ENCODE data around the gene ARHGAP19. TPM values are rescaled to one million over a fixed set of nuclear protein-coding genes. Genes with fewer than 3 reads are reported as not detected.

The ARHGAP19 gene
- total RNA-seq, 2 experiments from 2014 or later, result 53.2 to 54.2 TPM

DNA sequence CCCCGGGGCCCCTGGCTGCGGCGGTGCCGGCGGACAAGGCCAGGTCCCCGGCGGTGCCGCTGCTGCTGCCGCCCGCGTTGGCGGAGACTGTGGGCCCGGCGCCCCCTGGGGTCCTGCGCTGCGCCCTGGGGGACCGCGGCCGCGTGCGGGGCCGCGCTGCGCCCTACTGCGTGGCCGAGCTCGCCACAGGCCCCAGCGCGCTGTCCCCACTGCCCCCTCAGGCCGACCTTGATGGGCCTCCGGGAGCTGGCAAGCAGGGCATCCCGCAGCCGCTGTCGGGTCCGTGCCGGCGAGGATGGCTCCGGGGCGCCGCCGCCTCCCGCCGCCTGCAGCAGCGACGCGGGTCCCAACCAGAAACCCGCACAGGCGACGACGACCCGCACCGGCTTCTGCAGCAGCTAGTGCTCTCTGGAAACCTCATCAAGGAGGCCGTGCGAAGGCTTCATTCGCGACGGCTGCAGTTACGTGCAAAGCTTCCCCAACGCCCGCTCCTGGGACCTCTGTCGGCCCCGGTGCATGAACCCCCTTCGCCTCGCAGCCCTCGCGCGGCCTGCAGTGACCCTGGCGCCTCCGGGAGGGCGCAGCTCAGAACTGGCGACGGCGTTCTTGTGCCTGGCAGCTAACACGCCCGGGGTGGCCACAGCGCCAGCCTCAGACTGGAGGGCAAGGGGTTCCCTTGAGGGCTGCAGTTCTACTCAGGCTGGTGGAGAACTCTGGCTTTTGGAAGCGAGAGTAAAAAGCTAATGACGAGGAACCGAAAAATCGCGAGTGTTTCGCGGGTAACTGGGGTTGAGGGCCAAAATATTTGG is 27.4 kb upstream of the ARHGAP19 start:
- ChIA-PET CTCF (interaction anchor here (0.8 to 2.0 kb wide), 6 partner anchors 13 to 247 kb away, joined by 3 to 21 read pairs (median 4); partner anchors contain the start of genes ARHGAP19, FRAT2 and RRP12), POLR2A (interaction anchor here (0.7 to 3.1 kb wide), 7 partner anchors 9 to 108 kb away, joined by 3 to 29 read pairs (median 5); partner anchors contain the start of genes FRAT2 and RRP12)
- DNase-seq, result peak; percentile 75
- intact Hi-C loops (cut with micrococcal nuclease), result loop anchor here (1.0 kb wide), 2 partner anchors 14 to 28 kb away; partner anchors contain the start of genes ARHGAP19 and FRAT2
- H3K4me1 Mint-ChIP-seq (ENCODE audit: low read depth), result peaks cover 24% of the 10 kb centered on the region
- peak overlapping the region; percentile 81 for H3K4me3 Mint-ChIP-seq
- no peaks in the 10 kb centered on the region for H3K36me3 Mint-ChIP-seq
- peaks cover 6% of the 10 kb centered on the region for H3K27me3 Mint-ChIP-seq
- peak overlapping the region; percentile 69 for H3K27ac Mint-ChIP-seq
- H3K9me3 Mint-ChIP-seq, result no peaks in the 10 kb centered on the region

DNA sequence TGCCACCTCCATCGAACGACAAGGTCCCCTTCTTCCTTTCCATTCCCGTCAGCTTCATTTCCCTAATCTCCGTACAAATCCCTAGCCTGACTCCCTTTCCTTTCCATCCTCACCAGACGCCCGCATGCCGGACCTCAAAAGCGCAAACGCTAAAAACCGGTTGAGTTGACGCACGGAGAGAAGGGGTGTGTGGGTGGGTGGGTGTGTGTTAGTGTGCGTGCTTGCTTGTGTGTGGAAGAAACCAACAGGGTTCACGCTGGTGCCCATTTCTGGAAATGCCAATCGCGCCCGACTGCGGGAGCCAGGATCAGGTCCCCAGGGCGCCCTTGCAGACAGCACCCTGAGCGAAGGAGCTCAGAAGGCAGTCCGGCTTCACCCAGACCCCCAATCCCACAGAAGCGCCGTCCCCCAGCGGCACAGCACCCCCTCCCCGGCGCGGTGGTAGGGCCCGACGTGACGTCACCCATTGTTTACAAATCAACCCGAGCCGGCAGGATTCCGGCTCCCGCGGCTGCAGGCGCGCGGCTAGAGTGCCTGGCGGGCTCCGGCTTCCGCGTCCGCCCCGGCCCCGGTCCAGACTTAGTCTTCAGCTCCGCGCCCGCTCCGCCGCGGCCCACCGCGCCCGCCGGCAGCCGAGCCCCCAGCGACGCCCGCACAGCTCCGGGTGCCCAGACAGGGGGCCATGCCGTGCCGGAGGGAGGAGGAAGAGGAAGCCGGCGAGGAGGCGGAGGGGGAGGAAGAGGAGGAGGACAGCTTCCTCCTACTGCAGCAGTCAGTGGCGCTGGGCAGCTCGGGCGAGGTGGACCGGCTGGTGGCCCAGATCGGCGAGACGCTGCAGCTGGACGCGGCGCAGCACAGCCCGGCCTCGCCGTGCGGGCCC is 26.6 kb upstream of the ARHGAP19 start, which contains the start of gene FRAT1:
FRAT1 (plus strand) TSS at position 500 of the 880 bp plus-strand sequence; CDS start at position 683, 183 bp downstream.
- H3K9me3 Mint-ChIP-seq, result no peaks in the 10 kb centered on the region
- POLR2A ChIA-PET, result interaction anchor here (0.7 to 3.1 kb wide), 7 partner anchors 9 to 220 kb away, joined by 3 to 29 read pairs (median 4); partner anchors contain the start of genes FRAT2 and RRP12
- H3K36me3 Mint-ChIP-seq, result no peaks in the 10 kb centered on the region
- intact Hi-C loops (cut with micrococcal nuclease), result loop anchor here (1.0 kb wide), 2 partner anchors 15 to 27 kb away; partner anchors contain the start of genes ARHGAP19 and FRAT2
- peak within 1 kb of the TSS; percentile 83 for H3K4me3 Mint-ChIP-seq
- peak; percentile 90 for DNase-seq
- peaks cover 24% of the 10 kb centered on the region for H3K4me1 Mint-ChIP-seq (ENCODE audit: low read depth)
- peak within 1 kb of the TSS; percentile 97 for H3K27ac Mint-ChIP-seq
- peaks cover 6% of the 10 kb centered on the region for H3K27me3 Mint-ChIP-seq
- CTCF ChIA-PET, result interaction anchor here (0.8 to 2.0 kb wide), 5 partner anchors 14 to 247 kb away, joined by 3 to 21 read pairs (median 5); partner anchors contain the start of genes ARHGAP19, FRAT2 and RRP12

DNA sequence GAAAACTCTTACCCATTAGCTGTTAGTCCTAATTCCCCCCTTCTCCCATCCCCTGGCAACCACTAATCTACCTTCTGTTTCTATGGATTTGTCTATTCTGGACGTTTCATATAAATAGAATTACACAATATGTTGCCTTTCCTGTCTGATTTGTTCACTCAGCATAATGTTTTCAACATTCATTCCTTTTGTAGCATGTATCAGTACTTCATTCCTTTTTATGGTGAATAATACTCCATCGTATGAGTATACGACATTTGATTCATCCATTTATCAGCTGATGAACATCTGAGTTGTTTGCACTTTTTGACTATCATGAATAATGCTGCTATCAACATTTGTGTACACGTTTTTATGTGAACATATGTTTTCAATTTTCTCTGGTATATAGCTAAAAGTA is 22.2 kb upstream of the ARHGAP19 start:
- Mint-ChIP-seq H3K27me3 (peaks cover 2% of the 10 kb centered on the region), H3K36me3 (no peaks in the 10 kb centered on the region), H3K27ac (no peak overlapping the region), H3K9me3 (no peaks in the 10 kb centered on the region), H3K4me3 (no peak overlapping the region), H3K4me1 (ENCODE audit: low read depth) (peaks cover 4% of the 10 kb centered on the region)
- ChIA-PET POLR2A (no interaction called here), CTCF (interaction anchor here (0.8 kb wide), 1 partner anchor 36 kb away, joined by 3 read pairs; no protein-coding TSS in a partner anchor)
- no peak for DNase-seq
- intact Hi-C loops (cut with micrococcal nuclease), result no loop called here

DNA sequence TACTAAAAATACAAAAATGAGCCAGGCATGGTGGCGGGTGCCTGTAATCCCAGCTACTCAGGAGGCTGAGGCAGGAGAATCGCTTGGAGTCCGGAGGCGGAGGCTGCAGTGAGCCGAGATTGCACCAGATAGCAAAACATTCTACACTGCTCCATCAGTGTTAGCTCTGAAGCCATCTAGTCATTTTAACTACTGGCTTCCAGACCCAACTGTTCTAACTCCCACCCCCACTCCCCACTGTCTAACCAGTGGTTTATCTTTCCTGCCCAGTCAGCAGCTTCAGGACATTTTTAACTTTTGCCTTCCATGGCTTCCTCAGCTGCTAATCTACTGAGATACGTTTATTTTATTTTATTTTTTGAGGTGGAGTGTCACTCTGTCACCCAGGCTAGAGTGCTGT is 20.5 kb upstream of the ARHGAP19 start:
- no peak for DNase-seq
- intact Hi-C loops (cut with micrococcal nuclease), result no loop called here
- no peaks in the 10 kb centered on the region for H3K36me3 Mint-ChIP-seq
- no peaks in the 10 kb centered on the region for H3K4me1 Mint-ChIP-seq (ENCODE audit: low read depth)
- no peaks in the 10 kb centered on the region for H3K27me3 Mint-ChIP-seq
- no peaks in the 10 kb centered on the region for H3K9me3 Mint-ChIP-seq
- no peak overlapping the region for H3K27ac Mint-ChIP-seq
- ChIA-PET POLR2A (interaction anchor here (0.6 kb wide), 1 partner anchor 38 kb away, joined by 5 read pairs; no protein-coding TSS in a partner anchor), CTCF (interaction anchor here (0.9 kb wide), 1 partner anchor 34 kb away, joined by 3 read pairs; no protein-coding TSS in a partner anchor)
- H3K4me3 Mint-ChIP-seq, result no peak overlapping the region

DNA sequence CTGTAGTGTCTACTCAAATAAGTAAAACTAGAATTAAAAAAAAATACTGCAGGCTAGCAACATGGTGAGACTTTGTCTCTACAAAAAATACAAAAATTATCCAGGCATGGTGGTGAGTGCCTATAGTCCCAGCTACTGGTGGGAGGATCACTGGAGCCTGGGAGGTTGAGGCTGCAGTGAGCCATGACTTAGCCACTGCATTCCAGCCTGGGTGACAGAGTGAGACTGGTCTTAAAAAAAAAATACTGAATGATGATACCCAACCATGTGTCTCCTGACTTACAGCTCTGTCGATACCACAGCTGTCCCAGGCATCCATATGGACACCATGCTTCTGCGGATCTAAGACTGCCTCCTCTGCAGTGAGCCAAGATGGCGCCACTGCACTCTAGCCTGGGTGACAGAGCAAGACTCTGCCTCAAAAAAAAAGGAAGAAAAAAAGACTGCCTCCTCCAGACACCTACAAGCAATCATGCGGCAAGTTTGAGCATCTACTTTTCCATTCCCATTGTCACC is 18.7 kb upstream of the ARHGAP19 start:
- POLR2A ChIA-PET, result no interaction called here
- Mint-ChIP-seq H3K27me3 (no peaks in the 10 kb centered on the region), H3K9me3 (no peaks in the 10 kb centered on the region), H3K4me1 (ENCODE audit: low read depth) (no peaks in the 10 kb centered on the region), H3K4me3 (no peak overlapping the region), H3K27ac (no peak overlapping the region), H3K36me3 (no peaks in the 10 kb centered on the region)
- intact Hi-C loops (cut with micrococcal nuclease), result no loop called here
- CTCF ChIA-PET, result no interaction called here
- no peak for DNase-seq

DNA sequence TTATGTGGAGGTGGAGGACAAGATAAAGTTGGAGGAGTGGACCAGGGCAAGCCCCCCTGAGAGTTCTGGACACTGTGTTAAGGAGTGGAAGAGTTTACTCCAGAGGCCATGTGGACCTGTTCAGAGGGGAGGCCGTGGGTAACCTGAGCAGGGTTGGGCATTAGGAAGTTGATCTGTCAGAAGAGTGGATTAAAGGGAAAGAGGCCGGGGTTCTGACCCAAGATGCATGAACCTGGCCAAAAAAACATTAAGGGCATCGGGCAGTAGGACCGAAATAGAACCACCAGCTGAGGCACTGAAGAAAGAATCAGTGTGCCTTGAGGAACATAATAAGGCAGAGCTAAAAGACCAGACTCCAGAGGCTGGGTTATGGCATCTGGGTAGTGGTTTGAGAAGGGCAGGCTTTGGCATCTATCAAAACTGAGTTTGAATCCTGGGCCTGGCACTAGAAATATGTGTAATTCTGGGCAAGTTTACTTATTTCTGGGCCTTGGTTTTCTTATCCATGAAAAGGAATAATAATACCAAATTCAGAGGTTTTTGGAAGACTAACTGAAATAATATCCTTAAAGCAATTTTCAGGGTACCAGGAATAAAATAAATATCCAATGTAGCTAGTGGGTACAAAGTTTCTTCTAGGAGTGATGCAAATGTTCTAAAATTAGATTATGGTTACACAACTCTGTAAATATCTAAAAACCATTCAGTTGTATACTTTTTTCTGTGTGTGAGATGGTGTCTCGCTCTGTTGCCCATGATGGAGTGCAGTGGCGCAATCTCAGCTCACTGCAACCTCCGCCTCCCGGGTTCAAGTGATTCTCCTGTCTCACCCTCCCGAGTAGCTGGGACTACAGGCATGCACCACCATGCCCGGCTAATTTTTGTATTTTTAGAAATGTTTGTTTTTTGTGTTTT is 15.7 kb upstream of the ARHGAP19 start:
- Mint-ChIP-seq H3K27ac (no peak overlapping the region), H3K4me1 (ENCODE audit: low read depth) (no peaks in the 10 kb centered on the region), H3K27me3 (no peaks in the 10 kb centered on the region), H3K9me3 (no peaks in the 10 kb centered on the region), H3K4me3 (no peak overlapping the region), H3K36me3 (no peaks in the 10 kb centered on the region)
- POLR2A ChIA-PET, result no interaction called here
- intact Hi-C loops (cut with micrococcal nuclease), result no loop called here
- CTCF ChIA-PET, result interaction anchor here (0.7 to 1.7 kb wide), 2 partner anchors 29 to 235 kb away, joined by 3 to 6 read pairs; no protein-coding TSS in a partner anchor
- no peak for DNase-seq

DNA sequence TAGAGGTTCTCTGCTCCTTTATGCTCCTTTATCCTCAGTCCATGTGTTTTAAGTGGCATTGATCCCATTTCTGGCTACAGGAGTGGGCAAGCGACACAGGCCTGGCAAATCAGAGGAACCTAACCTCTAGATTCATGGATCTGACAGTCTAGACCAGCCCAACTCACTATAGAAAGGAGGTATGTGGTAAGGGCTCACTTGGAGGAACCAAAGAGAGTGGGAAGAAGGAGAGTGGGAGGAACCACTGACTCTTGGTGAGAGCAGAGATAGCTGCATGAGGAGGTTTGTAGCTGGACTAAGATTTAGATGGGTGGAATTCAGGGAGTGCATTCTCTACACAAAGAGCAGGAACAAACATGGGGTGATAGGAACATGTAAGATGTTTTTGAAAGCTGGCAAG is 15.0 kb upstream of the ARHGAP19 start:
- H3K4me3 Mint-ChIP-seq, result no peak overlapping the region
- no peak for DNase-seq
- no peak overlapping the region for H3K27ac Mint-ChIP-seq
- H3K36me3 Mint-ChIP-seq, result no peaks in the 10 kb centered on the region
- intact Hi-C loops (cut with micrococcal nuclease), result no loop called here
- H3K9me3 Mint-ChIP-seq, result no peaks in the 10 kb centered on the region
- ChIA-PET CTCF (interaction anchor here (1.7 kb wide), 1 partner anchor 29 kb away, joined by 6 read pairs; no protein-coding TSS in a partner anchor), POLR2A (no interaction called here)
- H3K4me1 Mint-ChIP-seq (ENCODE audit: low read depth), result no peaks in the 10 kb centered on the region
- H3K27me3 Mint-ChIP-seq, result no peaks in the 10 kb centered on the region

DNA sequence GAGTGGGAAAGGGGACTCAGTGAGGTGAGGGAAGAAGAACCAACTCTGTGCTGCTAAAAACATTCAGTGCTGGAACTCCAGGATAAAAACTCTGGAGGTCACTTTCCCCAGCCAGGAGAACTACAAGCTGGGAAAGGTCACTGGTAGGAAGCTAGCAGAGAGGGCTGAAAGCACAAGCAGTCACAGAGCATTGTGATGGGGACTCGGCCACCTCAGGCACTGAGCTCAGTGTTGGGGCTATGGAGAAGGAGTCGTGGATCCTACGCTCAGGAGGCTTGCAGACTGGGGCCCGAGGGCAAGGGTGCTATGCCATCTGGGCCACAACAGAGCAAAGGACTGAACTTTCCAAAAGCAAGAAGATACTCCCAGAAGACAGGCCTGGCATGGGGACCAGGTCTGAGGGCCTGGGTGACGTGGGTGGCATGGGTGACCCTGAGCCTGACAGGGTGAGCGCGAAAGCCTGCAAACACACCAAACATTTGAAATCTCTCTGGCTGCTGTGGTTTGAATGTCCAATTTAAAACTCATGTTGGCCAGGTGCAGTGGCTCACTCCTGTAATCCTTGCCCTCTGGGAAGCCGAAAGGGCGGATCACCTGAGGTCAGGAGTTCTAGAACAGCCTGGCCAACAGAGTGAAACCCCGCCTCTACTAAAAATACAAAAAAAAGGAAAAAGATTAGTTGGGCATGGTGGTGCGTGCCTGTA is 9.8 kb upstream of the ARHGAP19 start:
- CTCF ChIA-PET, result no interaction called here
- intact Hi-C loops (cut with micrococcal nuclease), result no loop called here
- peaks cover 1% of the 10 kb centered on the region for H3K27me3 Mint-ChIP-seq
- POLR2A ChIA-PET, result no interaction called here
- no peaks in the 10 kb centered on the region for H3K9me3 Mint-ChIP-seq
- no peaks in the 10 kb centered on the region for H3K4me1 Mint-ChIP-seq (ENCODE audit: low read depth)
- DNase-seq, result no peak
- no peak overlapping the region for H3K4me3 Mint-ChIP-seq
- H3K36me3 Mint-ChIP-seq, result no peaks in the 10 kb centered on the region
- H3K27ac Mint-ChIP-seq, result no peak overlapping the region

DNA sequence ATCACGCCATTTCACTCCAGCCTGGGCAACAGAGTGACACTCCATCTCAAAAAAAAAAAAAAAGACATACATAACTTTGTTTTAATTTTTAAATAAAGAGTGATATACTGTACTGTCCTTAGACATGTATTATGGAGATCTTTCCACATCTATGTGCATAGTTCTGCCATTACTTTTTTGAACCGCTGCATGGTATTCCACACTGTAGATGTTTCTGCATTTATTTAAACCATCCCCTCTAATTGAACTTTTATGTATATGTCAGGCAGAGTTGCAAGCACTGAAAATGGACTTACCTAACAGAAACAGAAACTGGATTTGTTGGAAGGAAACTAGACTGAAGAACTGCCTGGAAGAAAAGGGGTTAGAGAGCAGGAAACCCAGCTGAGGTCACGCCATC is 8.5 kb upstream of the ARHGAP19 start:
- Mint-ChIP-seq H3K9me3 (no peaks in the 10 kb centered on the region), H3K4me3 (no peak overlapping the region), H3K27me3 (peaks cover 1% of the 10 kb centered on the region), H3K36me3 (no peaks in the 10 kb centered on the region), H3K4me1 (ENCODE audit: low read depth) (no peaks in the 10 kb centered on the region), H3K27ac (no peak overlapping the region)
- CTCF ChIA-PET, result no interaction called here
- POLR2A ChIA-PET, result no interaction called here
- DNase-seq, result no peak
- intact Hi-C loops (cut with micrococcal nuclease), result no loop called here

DNA sequence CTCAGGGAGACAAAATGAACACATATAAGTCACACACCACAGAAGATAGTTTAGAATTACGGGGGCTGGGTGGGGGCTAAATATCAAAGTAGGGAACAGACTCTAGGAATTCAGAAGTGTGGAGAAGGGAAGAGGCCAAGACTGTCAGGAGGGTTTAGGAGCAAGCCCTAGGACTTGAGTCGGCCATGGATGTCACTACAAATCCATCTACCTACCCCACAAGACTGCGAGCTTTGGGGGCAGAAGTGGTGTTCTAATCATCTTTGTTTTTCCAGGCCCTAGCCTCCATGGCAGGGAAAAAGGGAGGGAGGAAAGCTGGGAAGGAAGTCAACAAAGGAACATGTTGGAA is 5.8 kb upstream of the ARHGAP19 start:
- CTCF ChIA-PET, result no interaction called here
- DNase-seq, result no peak
- intact Hi-C loops (cut with micrococcal nuclease), result loop anchor here (10.0 kb wide), 1 partner anchor 337 kb away; the partner anchor contains the start of gene MORN4

More for the DNA sequence above, 5.8 kb upstream of the ARHGAP19 start:
- Mint-ChIP-seq H3K36me3 (no peaks in the 10 kb centered on the region), H3K4me3 (no peak overlapping the region), H3K27ac (no peak overlapping the region), H3K27me3 (peaks cover 1% of the 10 kb centered on the region), H3K9me3 (no peaks in the 10 kb centered on the region), H3K4me1 (ENCODE audit: low read depth) (no peaks in the 10 kb centered on the region)
- POLR2A ChIA-PET, result no interaction called here

Measured in activated CD4-positive, alpha-beta memory T cell treated with anti-CD3 and anti-CD28 coated beads for 36 hours (primary cell).